Measurements from ENCODE around the gene KLF9.

DNA sequence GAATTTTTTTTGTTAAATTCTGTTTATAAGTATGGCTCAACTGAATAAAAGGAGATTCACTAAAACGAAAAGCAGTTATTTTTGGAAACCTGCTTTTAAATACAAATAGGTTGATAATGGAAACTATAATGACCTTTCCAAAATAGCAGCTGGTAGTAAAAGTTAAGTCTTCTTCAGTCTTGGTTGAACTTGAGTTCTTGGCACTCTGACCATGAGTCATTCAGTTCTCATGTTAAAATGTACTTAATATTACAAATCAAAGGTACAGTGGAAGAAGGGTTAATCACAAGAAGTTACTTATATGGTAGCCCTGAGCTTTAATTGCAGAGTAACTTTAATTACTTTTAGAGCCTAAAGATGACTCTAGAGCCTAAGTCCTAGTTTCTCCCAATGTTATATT is 62.1 kb downstream of the KLF9 start:
- TF ChIP-seq, protein P1, sequence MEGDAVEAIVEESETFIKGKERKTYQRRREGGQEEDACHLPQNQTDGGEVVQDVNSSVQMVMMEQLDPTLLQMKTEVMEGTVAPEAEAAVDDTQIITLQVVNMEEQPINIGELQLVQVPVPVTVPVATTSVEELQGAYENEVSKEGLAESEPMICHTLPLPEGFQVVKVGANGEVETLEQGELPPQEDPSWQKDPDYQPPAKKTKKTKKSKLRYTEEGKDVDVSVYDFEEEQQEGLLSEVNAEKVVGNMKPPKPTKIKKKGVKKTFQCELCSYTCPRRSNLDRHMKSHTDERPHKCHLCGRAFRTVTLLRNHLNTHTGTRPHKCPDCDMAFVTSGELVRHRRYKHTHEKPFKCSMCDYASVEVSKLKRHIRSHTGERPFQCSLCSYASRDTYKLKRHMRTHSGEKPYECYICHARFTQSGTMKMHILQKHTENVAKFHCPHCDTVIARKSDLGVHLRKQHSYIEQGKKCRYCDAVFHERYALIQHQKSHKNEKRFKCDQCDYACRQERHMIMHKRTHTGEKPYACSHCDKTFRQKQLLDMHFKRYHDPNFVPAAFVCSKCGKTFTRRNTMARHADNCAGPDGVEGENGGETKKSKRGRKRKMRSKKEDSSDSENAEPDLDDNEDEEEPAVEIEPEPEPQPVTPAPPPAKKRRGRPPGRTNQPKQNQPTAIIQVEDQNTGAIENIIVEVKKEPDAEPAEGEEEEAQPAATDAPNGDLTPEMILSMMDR (conservative IDR thresholded peaks at IDR 0.05 in 1 of 2, IDR thresholded peaks at IDR 0.05 in 1 of 2; ENCODE audit: low read depth in 1 of 2, low read length in 2 of 2): no peak
- no peak for TF ChIP-seq EZH2 (IDR thresholded peaks at IDR 0.05; ENCODE audit: low read length, missing control alignments)

All from fibroblast of lung (primary cell).